ENCODE data around the gene IGLL1.

GRCh38 chr22:23566705-23567475 is 13.2 kb downstream of the IGLL1 start:
- no peak for TF ChIP-seq CTCF (optimal IDR thresholded peaks at IDR 0.05 in 1 of 3, IDR thresholded peaks at IDR 0.05 in 1 of 3, conservative IDR thresholded peaks at IDR 0.05 in 1 of 3; ENCODE audit: extremely low read depth in 1 of 3, insufficient read depth in 2 of 3, low read length in 3 of 3)
- peak; percentile 74 for TF ChIP-seq EZH2 (IDR thresholded peaks at IDR 0.05; ENCODE audit: low read length)
